Muscle layer of colon (tissue), 2 donors: ENCODE results near the gene DLX1.

ENCODE experiments used
- H3K27ac ChIP-seq: one replicate; pipeline ENCODE4 v1.7.0; 2013; ENCODE audit warnings: low read depth, mild to moderate bottlenecking, low read length, moderate library complexity
- H3K27me3 ChIP-seq, 2 donors: one replicate each; pipeline ENCODE4 v1.7.0; 2013; ENCODE audit warnings: low read length in 2 of 2, mild to moderate bottlenecking in 2 of 2; ENCODE audit not compliant: insufficient read depth in 2 of 2, control insufficient read depth in 1 of 2
- H3K36me3 ChIP-seq: one replicate; pipeline ENCODE4 v1.7.0; 2013; ENCODE audit warnings: mild to moderate bottlenecking, low read length; ENCODE audit not compliant: insufficient read depth
- H3K4me1 ChIP-seq: one replicate; pipeline ENCODE4 v1.7.0; 2013; ENCODE audit warnings: mild to moderate bottlenecking, low read length; ENCODE audit not compliant: insufficient read depth
- H3K4me3 ChIP-seq, 2 donors: one replicate each; pipeline ENCODE4 v1.7.0; 2013; ENCODE audit warnings: low read length in 2 of 2, low read depth in 1 of 2, mild to moderate bottlenecking in 1 of 2, moderate library complexity in 1 of 2
- H3K9ac ChIP-seq: one replicate; pipeline ENCODE4 v1.7.0; 2013; ENCODE audit warnings: low read length
- H3K9me3 ChIP-seq: one replicate; pipeline ENCODE4 v1.7.0; 2013; ENCODE audit warnings: mild to moderate bottlenecking, low read length
- donor health status: abdominal sarcoma.
- donor health status: Adenocarcinoma of cecum.

Gene DLX1

DNA sequence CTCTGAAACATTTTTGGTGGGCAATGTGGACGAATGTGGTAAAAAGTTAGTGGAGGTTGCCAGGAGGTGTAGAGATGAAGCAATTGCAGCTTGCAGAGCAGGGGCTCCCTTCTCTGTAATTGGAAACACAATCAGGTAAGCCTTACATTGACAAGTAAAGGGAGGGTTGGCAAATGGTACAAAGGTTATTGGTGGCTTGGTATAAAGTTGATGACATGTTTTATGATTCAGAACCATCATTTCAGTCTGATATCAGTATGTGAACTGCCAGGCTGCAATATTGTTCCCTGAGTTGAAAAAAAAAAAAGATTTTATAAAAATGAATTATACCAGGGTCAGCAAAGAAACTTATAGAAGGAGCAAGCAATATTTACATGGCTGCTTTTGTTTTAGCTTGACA is 14.4 kb upstream of the DLX1 start:
- no peak overlapping the region for H3K27ac ChIP-seq
- H3K9me3 ChIP-seq: no peaks in the 10 kb centered on the region
- H3K4me3 ChIP-seq: no peak overlapping the region
- H3K4me1 ChIP-seq: no peaks in the 10 kb centered on the region
- no peaks in the 10 kb centered on the region for H3K27me3 ChIP-seq
- H3K36me3 ChIP-seq: no peaks in the 10 kb centered on the region
- no peak overlapping the region for H3K9ac ChIP-seq

DNA sequence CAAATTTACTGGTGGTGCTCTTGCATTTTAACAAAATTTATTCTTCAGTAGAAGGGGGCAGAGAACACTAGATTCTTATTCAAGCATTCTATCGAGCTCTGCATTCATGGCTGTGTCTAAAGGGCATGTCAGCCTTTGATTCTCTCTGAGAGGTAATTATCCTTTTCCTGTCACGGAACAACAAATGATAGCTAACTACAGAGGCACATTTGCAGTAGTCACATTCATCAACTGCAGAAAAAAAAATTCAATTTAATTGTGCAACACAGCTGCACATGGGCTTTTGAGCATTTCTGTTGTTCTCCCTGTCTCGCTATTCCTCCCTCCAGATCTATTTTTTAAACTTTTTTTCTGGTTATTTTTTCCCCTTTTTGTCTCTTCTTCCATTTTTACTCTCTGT is 13.0 kb upstream of the DLX1 start:
- Histone ChIP-seq H3K4me1 (no peaks in the 10 kb centered on the region), H3K4me3 (no peak overlapping the region), H3K27me3 (no peaks in the 10 kb centered on the region), H3K36me3 (no peaks in the 10 kb centered on the region), H3K9me3 (no peaks in the 10 kb centered on the region), H3K9ac (no peak overlapping the region), H3K27ac (no peak overlapping the region)

DNA sequence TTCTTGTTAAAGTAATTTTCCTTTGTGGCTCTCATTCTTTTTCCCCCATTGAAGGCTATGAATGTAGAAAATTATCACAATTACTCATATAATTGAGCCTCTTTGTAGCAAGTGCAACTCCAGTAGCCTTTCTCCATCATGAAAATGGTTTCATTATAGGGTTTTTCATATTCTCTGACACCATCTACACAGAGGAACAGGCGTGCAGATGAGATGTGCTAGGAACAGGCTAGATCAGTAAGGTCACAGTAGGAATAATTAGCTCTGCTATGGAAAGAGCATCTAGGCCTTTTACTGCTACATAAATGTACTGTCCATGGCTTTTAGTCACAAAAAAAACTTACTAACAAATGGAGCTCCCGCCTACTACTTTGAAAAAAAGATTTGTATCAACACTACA is 12.6 kb upstream of the DLX1 start:
- H3K36me3 ChIP-seq: no peaks in the 10 kb centered on the region
- no peak overlapping the region for H3K27ac ChIP-seq
- H3K27me3 ChIP-seq: no peaks in the 10 kb centered on the region
- H3K9ac ChIP-seq: no peak overlapping the region
- H3K9me3 ChIP-seq: no peaks in the 10 kb centered on the region
- H3K4me3 ChIP-seq: no peak overlapping the region
- H3K4me1 ChIP-seq: no peaks in the 10 kb centered on the region

DNA sequence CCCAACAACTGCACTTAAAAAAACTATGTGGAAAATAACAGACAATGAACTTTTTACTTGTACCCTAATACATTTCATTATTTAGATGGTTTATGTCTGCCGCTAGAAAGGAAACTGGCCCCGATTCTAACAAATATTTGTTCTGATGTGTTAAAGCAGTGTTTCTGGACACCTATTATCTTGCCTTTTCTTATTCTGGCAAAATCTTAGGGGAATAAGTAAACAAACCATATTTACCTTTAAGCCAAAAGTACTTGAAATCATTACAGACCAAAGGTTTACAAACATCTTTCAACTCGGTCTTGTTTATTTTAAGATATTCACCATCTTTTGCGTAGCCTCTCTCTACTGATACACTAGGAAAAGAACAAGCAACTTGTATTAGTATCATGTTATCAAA is 11.8 kb upstream of the DLX1 start:
- Histone ChIP-seq H3K9ac (no peak overlapping the region), H3K27me3 (no peaks in the 10 kb centered on the region), H3K27ac (no peak overlapping the region), H3K4me1 (no peaks in the 10 kb centered on the region), H3K36me3 (no peaks in the 10 kb centered on the region), H3K9me3 (no peaks in the 10 kb centered on the region), H3K4me3 (no peak overlapping the region)

DNA sequence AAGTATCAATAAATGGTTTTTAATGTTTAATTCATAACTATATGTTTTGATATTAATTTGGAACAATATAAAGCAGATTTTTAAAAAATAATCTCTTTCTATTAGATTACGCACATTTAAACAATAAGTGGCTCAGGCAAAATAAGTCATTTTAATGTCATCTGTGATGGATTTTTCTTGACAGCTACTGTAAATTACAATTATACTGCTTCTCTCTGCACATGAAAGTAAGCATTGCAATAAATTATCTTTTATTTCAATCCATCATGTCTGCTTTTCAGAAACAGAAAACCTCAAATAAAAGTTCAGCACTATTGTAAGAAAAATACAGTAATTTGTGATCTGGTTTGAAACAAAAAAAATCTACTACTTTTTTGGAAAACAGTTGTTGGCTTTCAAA is 11.1 kb upstream of the DLX1 start:
- Histone ChIP-seq H3K4me3 (no peak overlapping the region), H3K9ac (no peak overlapping the region), H3K27me3 (no peaks in the 10 kb centered on the region)

DNA sequence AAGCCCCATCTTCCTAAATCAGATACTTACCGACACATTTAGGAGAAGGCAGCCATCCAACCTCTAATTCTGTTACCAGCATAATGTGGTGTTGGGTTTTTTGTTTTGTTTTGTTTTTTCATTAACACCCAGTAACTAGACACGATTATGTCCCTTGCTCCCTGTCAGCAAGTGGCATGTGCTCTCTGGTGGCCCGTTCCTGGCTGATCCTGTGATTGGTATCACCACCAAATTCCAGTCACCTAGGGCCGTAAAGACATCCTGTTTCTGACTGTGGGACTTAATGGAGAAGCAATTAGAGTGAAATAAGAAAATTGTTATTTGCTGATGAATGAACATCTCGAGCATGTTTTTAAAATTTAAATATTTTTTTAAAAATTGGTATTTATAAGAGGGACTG is 5.9 kb upstream of the DLX1 start:
- Histone ChIP-seq H3K4me3 (no peak overlapping the region), H3K9me3 (peaks cover 8% of the 10 kb centered on the region), H3K9ac (no peak overlapping the region), H3K27ac (no peak overlapping the region), H3K36me3 (no peaks in the 10 kb centered on the region), H3K4me1 (peaks cover 4% of the 10 kb centered on the region), H3K27me3 (peaks cover 45 to 46% of the 10 kb centered on the region in 2 donors)

More for the DNA sequence above, 11.1 kb upstream of the DLX1 start:
- Histone ChIP-seq H3K4me1 (no peaks in the 10 kb centered on the region), H3K27ac (no peak overlapping the region), H3K9me3 (no peaks in the 10 kb centered on the region), H3K36me3 (no peaks in the 10 kb centered on the region)

DNA sequence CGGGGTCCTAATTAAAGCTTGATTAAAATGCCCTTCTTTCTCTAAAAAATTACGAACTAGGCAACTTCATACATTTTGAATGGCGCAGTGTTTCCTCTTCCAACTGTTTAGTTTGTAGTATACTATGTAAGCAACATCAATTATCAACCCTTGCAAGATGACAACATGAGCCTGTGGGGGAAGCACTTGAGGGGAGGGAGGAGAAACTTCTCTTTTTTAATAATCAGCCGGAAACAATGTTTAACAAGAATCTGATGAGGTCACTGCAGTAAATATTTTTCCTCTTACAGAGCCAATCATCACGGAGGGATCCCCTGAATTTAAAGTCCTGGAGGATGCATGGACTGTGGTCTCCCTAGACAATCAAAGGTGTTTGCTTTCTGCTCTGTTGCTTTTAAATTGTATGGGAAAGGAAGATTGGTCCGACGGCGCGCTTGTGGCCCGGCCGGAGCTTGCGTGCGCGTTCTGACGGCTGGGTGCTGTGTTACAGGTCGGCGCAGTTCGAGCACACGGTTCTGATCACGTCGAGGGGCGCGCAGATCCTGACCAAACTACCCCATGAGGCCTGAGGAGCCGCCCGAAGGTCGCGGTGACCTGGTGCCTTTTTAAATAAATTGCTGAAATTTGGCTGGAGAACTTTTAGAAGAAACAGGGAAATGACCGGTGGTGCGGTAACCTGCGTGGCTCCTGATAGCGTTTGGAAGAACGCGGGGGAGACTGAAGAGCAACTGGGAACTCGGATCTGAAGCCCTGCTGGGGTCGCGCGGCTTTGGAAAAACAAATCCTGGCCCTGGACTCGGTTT is 5.3 kb upstream of the DLX1 start:
- Histone ChIP-seq H3K4me1 (peaks cover 4% of the 10 kb centered on the region), H3K9me3 (peaks cover 8% of the 10 kb centered on the region), H3K27ac (no peak overlapping the region), H3K27me3 (peaks cover 51 to 53% of the 10 kb centered on the region in 2 donors), H3K4me3 (no peak overlapping the region), H3K9ac (no peak overlapping the region), H3K36me3 (no peaks in the 10 kb centered on the region)

DNA sequence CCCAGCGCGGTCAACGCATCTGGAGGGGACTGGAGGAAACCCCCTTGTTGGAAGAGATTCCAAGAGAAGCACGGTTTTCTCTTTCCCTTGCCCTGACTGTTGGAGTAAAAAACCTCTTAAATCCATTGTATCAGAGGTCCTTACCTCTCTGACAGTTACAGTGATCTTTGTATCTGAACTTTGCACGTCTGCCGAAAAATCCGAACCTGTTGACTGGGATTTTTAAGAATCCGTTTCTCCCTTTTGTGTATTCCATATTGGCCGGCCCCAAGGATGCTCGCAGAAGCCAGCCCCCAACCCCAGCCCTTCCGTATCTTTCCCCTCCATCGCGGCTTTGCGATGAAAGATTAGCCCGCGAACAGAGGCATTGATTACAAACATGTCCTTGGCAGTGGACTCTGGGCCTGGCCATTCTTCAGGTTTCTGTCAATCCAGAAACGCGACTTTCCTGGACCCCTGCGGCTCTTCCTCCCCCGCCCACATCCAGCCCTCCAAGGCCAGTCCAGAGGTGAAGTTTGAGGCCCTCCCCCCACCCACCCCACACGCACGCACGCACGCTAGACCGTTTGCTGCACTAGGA is 4.6 kb upstream of the DLX1 start:
- H3K4me1 ChIP-seq: peaks cover 11% of the 10 kb centered on the region
- no peak overlapping the region for H3K4me3 ChIP-seq
- H3K9me3 ChIP-seq: peaks cover 8% of the 10 kb centered on the region
- H3K9ac ChIP-seq: no peak overlapping the region
- no peak overlapping the region for H3K27ac ChIP-seq
- peaks cover 58 to 60% of the 10 kb centered on the region in 2 donors for H3K27me3 ChIP-seq
- H3K36me3 ChIP-seq: no peaks in the 10 kb centered on the region

DNA sequence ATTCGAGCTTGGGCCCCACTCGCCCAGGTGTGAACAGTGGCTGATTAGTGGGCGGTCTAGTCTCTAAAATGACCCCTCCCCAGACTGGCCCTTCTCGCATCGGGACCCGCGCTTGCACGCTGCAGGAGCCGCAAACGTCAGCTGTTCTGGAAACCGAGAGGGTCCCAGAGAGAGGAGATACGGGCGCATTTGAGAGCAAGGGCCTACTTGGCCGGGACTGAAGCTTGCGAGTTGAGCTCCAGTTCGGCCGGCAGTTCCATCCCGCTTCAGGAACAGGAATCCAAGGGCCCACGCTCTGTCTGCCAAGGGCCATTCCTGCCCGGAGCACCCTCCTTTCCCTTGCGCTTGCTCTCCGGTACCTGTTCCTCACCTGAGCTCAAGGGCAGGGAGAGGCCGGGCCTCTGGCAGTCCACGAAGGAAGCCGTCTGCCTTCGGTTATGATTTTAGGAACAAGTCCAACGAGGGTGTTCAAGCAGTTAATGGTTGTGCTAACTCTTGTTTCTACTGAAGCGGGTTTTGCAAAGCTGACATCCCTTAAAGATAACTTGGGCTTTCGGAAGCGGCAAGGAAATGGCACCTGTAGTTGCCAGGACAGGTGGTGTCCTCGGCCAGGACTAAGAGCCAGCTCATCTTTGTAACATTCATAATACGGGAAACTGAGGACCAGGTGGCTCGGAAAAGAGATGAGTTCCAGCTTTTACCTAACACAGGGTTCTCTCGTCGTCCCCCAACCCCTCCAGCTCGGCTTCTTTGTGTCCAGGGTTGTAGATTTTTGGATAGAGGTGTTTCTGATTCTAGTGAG is 3.9 kb upstream of the DLX1 start:
- no peak overlapping the region for H3K27ac ChIP-seq
- H3K27me3 ChIP-seq: peaks cover 65 to 66% of the 10 kb centered on the region in 2 donors
- H3K36me3 ChIP-seq: no peaks in the 10 kb centered on the region
- H3K4me1 ChIP-seq: peaks cover 17% of the 10 kb centered on the region
- no peak overlapping the region for H3K4me3 ChIP-seq
- no peak overlapping the region for H3K9ac ChIP-seq
- peaks cover 8% of the 10 kb centered on the region for H3K9me3 ChIP-seq

DNA sequence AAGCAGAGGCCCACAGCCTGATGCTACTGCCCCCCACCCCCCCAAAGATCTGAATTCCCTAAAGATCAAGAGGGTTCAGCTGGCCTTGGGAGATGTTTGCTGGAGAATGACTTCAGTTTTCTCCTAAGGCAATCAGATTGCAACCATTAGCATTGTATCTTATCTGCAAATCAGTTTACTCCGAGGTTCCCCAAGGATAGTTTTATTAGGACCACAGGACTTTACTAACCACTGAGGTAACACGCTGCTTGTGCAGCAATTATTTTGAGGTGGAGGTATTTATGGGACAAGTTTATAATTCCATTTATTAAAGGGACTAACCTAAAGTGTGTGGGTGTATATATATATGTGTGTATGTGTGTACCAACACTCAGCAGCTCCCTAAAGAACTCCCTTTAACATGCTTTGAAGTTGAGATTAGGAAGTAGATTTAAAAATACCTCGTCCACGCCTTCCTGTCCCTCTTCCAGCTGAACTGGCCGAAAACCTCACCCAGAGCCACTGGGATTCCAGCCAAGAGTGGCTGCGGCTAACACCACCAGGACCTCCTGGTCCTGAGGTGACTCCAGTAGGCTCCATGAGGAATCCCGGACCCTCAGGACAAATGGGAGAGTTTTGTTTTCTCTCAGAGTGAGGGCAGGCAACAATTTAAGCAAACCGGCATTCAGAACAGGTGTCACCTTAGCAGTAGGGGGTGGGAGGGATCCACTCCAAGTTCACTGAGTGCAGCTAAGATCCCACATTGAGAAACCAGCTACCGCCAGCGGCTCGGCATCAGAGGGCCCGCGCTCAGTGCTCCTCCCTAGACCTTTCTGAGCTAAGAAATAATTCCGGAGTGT is 3.0 kb upstream of the DLX1 start:
- H3K27ac ChIP-seq: no peak overlapping the region
- H3K9me3 ChIP-seq: peaks cover 8% of the 10 kb centered on the region
- peaks cover 17% of the 10 kb centered on the region for H3K4me1 ChIP-seq
- no peak overlapping the region for H3K9ac ChIP-seq
- H3K27me3 ChIP-seq: peaks cover 74 to 75% of the 10 kb centered on the region in 2 donors
- no peak overlapping the region for H3K4me3 ChIP-seq
- H3K36me3 ChIP-seq: no peaks in the 10 kb centered on the region
